K562 (cell line): ENCODE data around the gene RBKS. TPM values are rescaled to one million over a fixed set of nuclear protein-coding genes. Genes with fewer than 3 reads are reported as not detected.
A peak's percentile ranks its signal among the peaks of the same experiment; 100 is the strongest.

Source experiments
- CBFA2T2 ChIP-seq: fragments of 450-650 bp; conservative IDR thresholded peaks from 2 replicates; pipeline ENCODE4 v1.6.1; 2017; ENCODE audit warnings: mild to moderate bottlenecking
- CBFB ChIP-seq: sonication (generic); formaldehyde crosslinking; IDR thresholded peaks from 2 replicates; pipeline ENCODE4 v1.4.0; 2020; ENCODE audit warnings: mild to moderate bottlenecking, missing genetic modification reagents
- FOXO4 ChIP-seq: fragments of 450-650 bp; formaldehyde crosslinking; IDR thresholded peaks from 2 replicates; pipeline ENCODE4 v1.4.0; 2020; ENCODE audit warnings: mild to moderate bottlenecking, moderate library complexity
- GABPB2 ChIP-seq: fragments of 250-450 bp; sonication (Bioruptor Pico); conservative IDR thresholded peaks from 2 replicates; pipeline ENCODE4 v1.5.1; 2021; ENCODE audit warnings: mild to moderate bottlenecking
- GTF2B ChIP-seq: IDR thresholded peaks from 2 replicates; pipeline ENCODE4 v1.6.1; 2011; ENCODE audit not compliant: insufficient read length; ENCODE audit errors: extremely low read depth
- HCFC1 ChIP-seq: IDR thresholded peaks from 2 replicates; pipeline ENCODE4 v1.6.1; 2012; ENCODE audit warnings: low read depth, low read length, improper control_type of control experiment
- IRF2 ChIP-seq: sonication (generic); formaldehyde crosslinking; IDR thresholded peaks from 2 replicates; pipeline ENCODE4 v1.8.1; 2022; ENCODE audit warnings: mild to moderate bottlenecking, missing genetic modification reagents
- JUND ChIP-seq, 2 experiments: IDR thresholded peaks; 2 replicates in 1 of 2; 3 replicates in 1 of 2; pipeline ENCODE4 v1.6.1; 2011; ENCODE audit warnings: borderline replicate concordance in 2 of 2, low read depth in 2 of 2, low read length in 2 of 2, improper control_type of control experiment in 1 of 2, missing biosample characterization in 1 of 2, missing genetic modification characterization in 1 of 2, missing genetic modification reagents in 1 of 2
- MAFK ChIP-seq: IDR thresholded peaks from 2 replicates; pipeline ENCODE4 v1.6.1; 2011; ENCODE audit warnings: low read length, improper control_type of control experiment
- MITF ChIP-seq: IDR thresholded peaks from 2 replicates; pipeline ENCODE4 v1.6.1; 2014; ENCODE audit warnings: antibody characterized with exemption
- NCOA4 ChIP-seq: fragments of 450-650 bp; IDR thresholded peaks from 2 replicates; pipeline ENCODE4 v1.6.1; 2018; ENCODE audit warnings: mild to moderate bottlenecking; ENCODE audit not compliant: partially characterized antibody
- POLR2AphosphoS2 ChIP-seq: IDR thresholded peaks from 2 replicates; pipeline ENCODE4 v1.6.1; 2012; ENCODE audit warnings: low read length, improper control_type of control experiment
- WHSC1 ChIP-seq: IDR thresholded peaks from one replicate; pipeline ENCODE4 v1.6.1; 2012; ENCODE audit warnings: low read length, control low read depth, inconsistent platforms
- ZFPM2 ChIP-seq: fragments of 250-450 bp; sonication (Bioruptor Pico); IDR thresholded peaks from 2 replicates; pipeline ENCODE4 v1.5.1; 2022; ENCODE audit warnings: mild to moderate bottlenecking
- ZNF121 ChIP-seq: sonication (generic); formaldehyde crosslinking; conservative IDR thresholded peaks from 2 replicates; pipeline ENCODE4 v1.8.0; 2022; ENCODE audit warnings: missing genetic modification reagents
- ZNF134 ChIP-seq: fragments of 250-450 bp; sonication (Bioruptor Pico); conservative IDR thresholded peaks from 2 replicates; pipeline ENCODE4 v1.4.0; 2020
- ZNF23 ChIP-seq: fragments of 250-450 bp; sonication (Bioruptor Pico); IDR thresholded peaks from 2 replicates; pipeline ENCODE4 v1.4.0; 2020; ENCODE audit warnings: mild to moderate bottlenecking
- ZNF253 ChIP-seq: fragments of 250-450 bp; sonication (Bioruptor Pico); conservative IDR thresholded peaks from 2 replicates; pipeline ENCODE4 v1.6.1; 2021; ENCODE audit warnings: mild to moderate bottlenecking
- ZNF263 ChIP-seq: sonication (generic); formaldehyde crosslinking; IDR thresholded peaks from 2 replicates; pipeline ENCODE4 v1.8.0; 2022; ENCODE audit warnings: mild to moderate bottlenecking, missing genetic modification reagents, borderline replicate concordance
- ZNF398 ChIP-seq: fragments of 250-450 bp; sonication (Bioruptor Pico); IDR thresholded peaks from 2 replicates; pipeline ENCODE4 v1.8.0; 2021; ENCODE audit warnings: moderate library complexity, mild to moderate bottlenecking, inconsistent platforms
- ZNF766 ChIP-seq: fragments of 200-800 bp; sonication (Bioruptor generic); conservative IDR thresholded peaks from 2 replicates; pipeline ENCODE4 v1.6.1; 2016; ENCODE audit warnings: missing genetic modification characterization, missing compliant biosample characterization
- polyA plus RNA-seq, 8 experiments: library from polyadenylated mRNA; depleted of rRNA in 4 of 8; stranded (reverse) in 5 of 8; unstranded in 3 of 8; fragments of >200 nt; fragmentation: Nextera tagmentation in 2 of 8; fragmentation: Illumina TruSeq in 1 of 8; extraction: Ambion mirVana in 2 of 8; extraction: Trizol in 1 of 8; gene quantifications; 2 replicates each; pipeline versions ENCODE4 v1.2.1 to v1.2.3, GENCODE V29; 2011 to 2014; ENCODE audit warnings: inconsistent platforms in 1 of 8, missing spikeins in 1 of 8
- total RNA-seq, 7 experiments: library from RNA; depleted of rRNA in 6 of 7; stranded (reverse); fragments of >200 nt in 6 of 7; fragmentation: Illumina TruSeq in 2 of 7; extraction: Trizol in 2 of 7; gene quantifications; 2 replicates each; pipeline versions ENCODE4 v1.2.1 to v1.2.3, GENCODE V29; 2011 to 2021; ENCODE audit warnings: low replicate concordance in 1 of 7
- TF ChIP-seq, protein P1 (sequence below): fragments of 250-450 bp; sonication (Bioruptor Pico); IDR thresholded peaks from 2 replicates; pipeline ENCODE4 v1.8.0; 2022; ENCODE audit warnings: inconsistent platforms, mild to moderate bottlenecking, moderate library complexity, borderline replicate concordance

The RBKS gene
- total and polyA plus RNA-seq, 9 of the 15 experiments (the other 6 are each of a cell fraction or from before 2014, with no cell fraction given): 0.06 to 0.39 (median 0.19) TPM

DNA sequence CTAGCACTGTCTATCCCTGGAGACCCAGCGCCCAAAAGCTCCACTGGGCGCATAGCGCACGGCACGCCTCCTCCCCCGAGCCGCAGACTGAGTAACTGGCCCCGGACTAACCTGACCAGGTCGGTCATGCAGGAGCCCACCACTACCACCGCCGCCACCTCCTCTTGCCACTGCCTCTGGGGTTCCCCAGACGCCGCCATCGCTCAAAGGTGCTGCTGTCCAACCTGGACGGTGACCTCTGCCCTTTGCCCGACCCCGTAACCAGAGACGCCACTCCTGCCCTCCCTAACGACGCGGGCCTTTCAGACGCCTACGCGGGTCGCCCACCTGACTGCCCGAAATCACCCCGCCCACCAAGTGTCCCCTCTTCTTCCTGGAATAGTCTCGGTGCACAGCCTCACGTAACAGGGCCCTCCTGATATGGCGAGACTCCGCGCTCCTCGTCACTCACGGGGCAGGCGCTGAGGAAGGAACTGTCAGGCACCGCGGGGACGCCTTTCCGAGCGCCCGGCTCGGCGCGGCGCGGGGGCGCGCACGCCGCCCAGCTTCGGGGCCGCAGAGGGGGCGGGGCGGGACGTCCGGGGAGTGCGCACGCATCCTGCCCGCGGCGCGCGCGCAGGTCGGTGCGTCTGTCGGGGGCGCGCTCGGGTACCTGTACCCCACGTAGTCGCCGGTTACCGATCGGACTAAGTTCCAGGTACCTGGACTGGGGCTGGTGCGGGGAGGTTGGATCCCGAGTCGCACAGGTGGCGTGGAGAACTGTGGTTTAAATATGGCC is at the start of gene RBKS, which contains the start of gene BABAM2 (continued):
- TF ChIP-seq, protein P1, sequence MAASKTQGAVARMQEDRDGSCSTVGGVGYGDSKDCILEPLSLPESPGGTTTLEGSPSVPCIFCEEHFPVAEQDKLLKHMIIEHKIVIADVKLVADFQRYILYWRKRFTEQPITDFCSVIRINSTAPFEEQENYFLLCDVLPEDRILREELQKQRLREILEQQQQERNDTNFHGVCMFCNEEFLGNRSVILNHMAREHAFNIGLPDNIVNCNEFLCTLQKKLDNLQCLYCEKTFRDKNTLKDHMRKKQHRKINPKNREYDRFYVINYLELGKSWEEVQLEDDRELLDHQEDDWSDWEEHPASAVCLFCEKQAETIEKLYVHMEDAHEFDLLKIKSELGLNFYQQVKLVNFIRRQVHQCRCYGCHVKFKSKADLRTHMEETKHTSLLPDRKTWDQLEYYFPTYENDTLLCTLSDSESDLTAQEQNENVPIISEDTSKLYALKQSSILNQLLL (CRISPR knock-in tag): no peak
- TF ChIP-seq GTF2B: no peak
- no peak for TF ChIP-seq ZFPM2 (CRISPR knock-in tag)
- no peak; the same call in 1 of the 2 replicates for TF ChIP-seq ZNF766 (CRISPR knock-in tag)
- TF ChIP-seq CBFA2T2: no peak
- peak; percentile 55; the same call in 1 of the 2 replicates for TF ChIP-seq CBFB (CRISPR knock-in tag)
- TF ChIP-seq MITF: 0 out of 2 replicates have a peak, but pooled peaks have one; percentile 23
- TF ChIP-seq NCOA4: no peak
- TF ChIP-seq ZNF253 (CRISPR knock-in tag): no peak
- TF ChIP-seq ZNF23 (CRISPR knock-in tag): no peak
- TF ChIP-seq WHSC1: no peak
- no peak for TF ChIP-seq POLR2AphosphoS2
- TF ChIP-seq ZNF263: no peak
- TF ChIP-seq IRF2 (CRISPR knock-in tag): no peak
- no peak for TF ChIP-seq ZNF398 (CRISPR knock-in tag)
- TF ChIP-seq MAFK: no peak
- 0 out of 2 replicates have a peak, but pooled peaks have one; percentile 17 for TF ChIP-seq JUND (IDR thresholded peaks at IDR 0.05; ENCODE audit: borderline replicate concordance, low read depth, low read length)
- TF ChIP-seq JUND (tag; IDR thresholded peaks at IDR 0.05; ENCODE audit: borderline replicate concordance, low read depth, low read length): peak; percentile 62; the same call in 1 of the 3 replicates
- TF ChIP-seq FOXO4: no peak
- TF ChIP-seq ZNF121: no peak
- TF ChIP-seq GABPB2: no peak
- peak; percentile 67 for TF ChIP-seq HCFC1
- no peak for TF ChIP-seq ZNF134
